K562 (cell line): ENCODE measurements around the gene CMSS1. TPM values are rescaled to one million over a fixed set of nuclear protein-coding genes. Genes with fewer than 3 reads are reported as not detected.

Experiments used
- ATAC-seq: fragments of 200-7000 bp; cut with Tn5 transposase; 3 replicates; pipeline ENCODE4 v1.9.1; 2020; ENCODE audit warnings: moderate library complexity
- BruUV-seq: library from RNA; stranded (reverse); fragments of 400-500 nt; replicated peaks from 2 replicates; lab custom pipeline; 2021; lab: Mats Ljungman, UMichigan
- CTCF ChIA-PET: fragments of 300-600 bp; formaldehyde crosslinking; extraction: SDS; loops from one replicate; lab custom pipeline; 2021; ENCODE audit warnings: low intra/inter-chr PET ratio; lab: Yijun Ruan, JAX
- POLR2A ChIA-PET: fragments of 300-600, 350-650 bp; sonication (Branson Sonifier 250); formaldehyde crosslinking; extraction: SDS; loops from one replicate; lab custom pipeline; 2021; ENCODE audit warnings: antibody characterized with exemption, inconsistent platforms; lab: Yijun Ruan, JAX
- DNase-seq, 4 experiments: peaks; one replicate each; pipeline versions ENCODE4 v3.0.0 to v3.0.0-alpha.2; 2011 to 2018; ENCODE audit warnings: low spot score in 3 of 4, mixed read lengths in 3 of 4; ENCODE audit errors: extremely low read depth in 1 of 4
- FAIRE-seq: peaks from 2 replicates; lab custom pipeline; 2011; peaks lifted over from hg19 to GRCh38; lab: Jason Lieb, UNC
- H2AFZ ChIP-seq: 2 replicates; pipeline ENCODE4 v1.6.0; 2011; ENCODE audit warnings: low read depth, low read length, control low read depth, inconsistent platforms
- H3K27ac ChIP-seq: fragments of 200-600 bp; 3 replicates; pipeline ENCODE4 v1.8.0; 2011; ENCODE audit warnings: low read depth, mild to moderate bottlenecking, control low read depth, inconsistent platforms, low read length, moderate library complexity, mixed read lengths; ENCODE audit errors: extremely low read depth
- H3K27me3 ChIP-seq, 2 experiments: fragments of 300-600 bp in 1 of 2; 2 replicates in 1 of 2; 3 replicates in 1 of 2; pipeline versions ENCODE4 v1.6.0 to v1.8.0; 2011; ENCODE audit warnings: inconsistent platforms in 2 of 2, low read length in 2 of 2, mild to moderate bottlenecking in 1 of 2, mixed read lengths in 1 of 2, moderate library complexity in 1 of 2; ENCODE audit not compliant: control insufficient read depth in 2 of 2, insufficient read depth in 2 of 2
- H3K36me3 ChIP-seq: fragments of 300-600 bp; 3 replicates; pipeline ENCODE4 v1.8.0; 2011; ENCODE audit warnings: mild to moderate bottlenecking, low read length, inconsistent platforms; ENCODE audit not compliant: control insufficient read depth, insufficient read depth
- H3K4me1 ChIP-seq, 2 experiments: fragments of 200-600 bp in 1 of 2; replicated peaks in 1 of 2; 2 replicates in 1 of 2; 3 replicates in 1 of 2; pipeline versions ENCODE4 v1.5.1 to v1.8.0; 2011; ENCODE audit warnings: inconsistent platforms in 2 of 2, low read length in 2 of 2, mild to moderate bottlenecking in 1 of 2, mixed read lengths in 1 of 2, moderate library complexity in 1 of 2; ENCODE audit not compliant: control insufficient read depth in 2 of 2, insufficient read depth in 2 of 2
- H3K4me2 ChIP-seq: 2 replicates; pipeline ENCODE4 v1.6.1; 2011; ENCODE audit warnings: low read length, control low read depth, inconsistent platforms, mixed read lengths; ENCODE audit not compliant: insufficient read depth
- H3K4me3 ChIP-seq: fragments of 200-600 bp; sonication (generic), shearing (Covaris generic); 2 replicates; pipeline ENCODE4 v1.5.1; 2016; ENCODE audit warnings: control low read depth, inconsistent platforms
- H3K79me2 ChIP-seq: fragments of 200-600 bp; 3 replicates; pipeline ENCODE4 v1.8.0; 2011; ENCODE audit warnings: low read length, inconsistent platforms; ENCODE audit not compliant: control insufficient read depth, insufficient read depth
- H3K9ac ChIP-seq, 2 experiments: 2 replicates each; pipeline versions ENCODE4 v1.6.0 to v1.6.1; 2011; ENCODE audit warnings: low read depth in 2 of 2, low read length in 2 of 2, control low read depth in 1 of 2, inconsistent platforms in 1 of 2, mild to moderate bottlenecking in 1 of 2, mixed read lengths in 1 of 2; ENCODE audit not compliant: insufficient read depth in 1 of 2
- H3K9me1 ChIP-seq: one replicate; pipeline ENCODE4 v1.6.0; 2011; ENCODE audit warnings: inconsistent platforms, mild to moderate bottlenecking, low read length, moderate library complexity; ENCODE audit not compliant: control insufficient read depth, insufficient read depth
- H3K9me3 ChIP-seq: replicated peaks from 2 replicates; pipeline ENCODE4 v1.5.1; 2011; ENCODE audit warnings: low read depth, low read length, inconsistent platforms; ENCODE audit not compliant: control insufficient read depth, insufficient read depth
- H4K20me1 ChIP-seq: replicated peaks from 2 replicates; pipeline ENCODE4 v1.6.1; 2011; ENCODE audit warnings: low read length, inconsistent platforms, mixed read lengths; ENCODE audit not compliant: control insufficient read depth, insufficient read depth
- MAZ ChIP-seq, 2 experiments: fragments of 450-650 bp in 1 of 2; sonication (generic) in 1 of 2; formaldehyde crosslinking; IDR thresholded peaks in 1 of 2; conservative IDR thresholded peaks in 1 of 2; 2 replicates each; pipeline versions ENCODE4 v1.4.0 to v1.5.0; 2020; ENCODE audit warnings: mild to moderate bottlenecking in 1 of 2, missing genetic modification reagents in 1 of 2
- WGBS: fragments of 100-300 bp; shearing (Covaris generic); methylation state at CpG from one replicate; pipeline ENCODE4 v1.1.6; 2016; ENCODE audit warnings: low coverage, mixed read lengths; ENCODE audit not compliant: insufficient coverage; ENCODE audit errors: missing lambda C conversion rate; 5-methylcytosine and 5-hydroxymethylcytosine counted together
- in situ Hi-C: fragments of 300-500 bp; cut with MboI; formaldehyde crosslinking; loops from 4 replicates; pipeline ENCODE4 v1.15.0; 2018; ENCODE audit warnings: inconsistent platforms, mixed read lengths
- intact Hi-C: fragments of 100-400 bp; cut with micrococcal nuclease; formaldehyde crosslinking; loops from 2 replicates; pipeline ENCODE4 v1.14.2; 2022
- polyA plus RNA-seq, 8 experiments: library from polyadenylated mRNA; depleted of rRNA in 4 of 8; stranded (reverse) in 5 of 8; unstranded in 3 of 8; fragments of >200 nt; fragmentation: Nextera tagmentation in 2 of 8; fragmentation: Illumina TruSeq in 1 of 8; extraction: Ambion mirVana in 2 of 8; extraction: Trizol in 1 of 8; gene quantifications; 2 replicates each; pipeline versions ENCODE4 v1.2.1 to v1.2.3, GENCODE V29; 2011 to 2014; ENCODE audit warnings: inconsistent platforms in 1 of 8, missing spikeins in 1 of 8
- total RNA-seq, 7 experiments: library from RNA; depleted of rRNA in 6 of 7; stranded (reverse); fragments of >200 nt in 6 of 7; fragmentation: Illumina TruSeq in 2 of 7; extraction: Trizol in 2 of 7; gene quantifications; 2 replicates each; pipeline versions ENCODE4 v1.2.1 to v1.2.3, GENCODE V29; 2011 to 2021; ENCODE audit warnings: low replicate concordance in 1 of 7
- TF ChIP-seq, protein P1 (sequence below): fragments of 250-450 bp; sonication (Bioruptor Pico); IDR thresholded peaks from 2 replicates; pipeline ENCODE4 v1.5.0; 2021; ENCODE audit warnings: mild to moderate bottlenecking, borderline replicate concordance
- TF ChIP-seq, protein P2 (sequence below): fragments of 200-800 bp; sonication (Bioruptor generic); IDR thresholded peaks from 2 replicates; pipeline ENCODE4 v1.6.1; 2016; ENCODE audit warnings: missing genetic modification characterization, missing compliant biosample characterization

The CMSS1 gene
- total and polyA plus RNA-seq, 9 of the 15 experiments (the other 6 are each of a cell fraction or from before 2014, with no cell fraction given) = 46.9 to 109 (median 72.3) TPM

DNA sequence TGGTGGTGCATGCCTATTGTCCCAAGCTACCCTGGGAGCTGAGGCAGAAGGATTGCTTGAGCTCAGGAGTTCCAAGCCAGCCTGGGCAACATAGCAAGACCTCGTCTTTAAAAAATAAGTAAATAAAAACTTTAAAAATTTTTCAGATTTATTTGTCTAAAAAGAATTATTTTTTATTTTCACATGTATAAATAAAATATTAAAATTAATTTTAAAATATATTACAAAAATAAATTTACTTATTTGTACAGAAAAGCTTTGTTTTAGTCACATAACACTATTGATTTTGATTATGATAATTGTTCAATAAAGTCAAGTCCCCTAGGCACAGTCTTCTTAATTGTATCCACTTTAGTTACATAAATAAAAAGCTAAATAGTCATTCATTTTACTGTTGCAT is 211.4 kb downstream of the CMSS1 start:
- ChIA-PET POLR2A (interaction anchor here (1.4 kb wide), 2 partner anchors 14 to 22 kb away, joined by 4 to 6 read pairs; no protein-coding TSS in a partner anchor), CTCF (no interaction called here)
- no peaks in the 10 kb centered on the region for H3K9me1 ChIP-seq
- H3K27ac ChIP-seq = no peak overlapping the region
- in situ Hi-C loops (no loop called here), intact Hi-C loops (no loop called here)
- no peak overlapping the region for H3K4me3 ChIP-seq
- H3K27me3 ChIP-seq = no peaks in the 10 kb centered on the region
- FAIRE-seq (no peak), ATAC-seq (no peak), DNase-seq (no peak)
- H3K4me1 ChIP-seq = peaks cover 0 to 29% of the 10 kb centered on the region in 2 experiments; a peak in 2 of 5 replicates
- no peaks in the 10 kb centered on the region for H3K9me3 ChIP-seq
- no peaks in the 10 kb centered on the region for H3K79me2 ChIP-seq
- no peak overlapping the region for H2AFZ ChIP-seq
- no peak overlapping the region for H3K4me2 ChIP-seq
- peaks cover 4% of the 10 kb centered on the region; the same call in 1 of the 2 replicates for H4K20me1 ChIP-seq
- WGBS = 80% methylated on average over 1 of the region's 1 CpG
- BruUV-seq = no TSS peak
- H3K36me3 ChIP-seq = no peaks in the 10 kb centered on the region
- H3K9ac ChIP-seq = no peak overlapping the region; a peak in 1 of 4 replicates
- no peak for TF ChIP-seq MAZ (CRISPR knock-in tag; conservative IDR thresholded peaks at IDR 0.05 in 1 of 2, IDR thresholded peaks at IDR 0.05 in 1 of 2)
- TF ChIP-seq, protein P1, sequence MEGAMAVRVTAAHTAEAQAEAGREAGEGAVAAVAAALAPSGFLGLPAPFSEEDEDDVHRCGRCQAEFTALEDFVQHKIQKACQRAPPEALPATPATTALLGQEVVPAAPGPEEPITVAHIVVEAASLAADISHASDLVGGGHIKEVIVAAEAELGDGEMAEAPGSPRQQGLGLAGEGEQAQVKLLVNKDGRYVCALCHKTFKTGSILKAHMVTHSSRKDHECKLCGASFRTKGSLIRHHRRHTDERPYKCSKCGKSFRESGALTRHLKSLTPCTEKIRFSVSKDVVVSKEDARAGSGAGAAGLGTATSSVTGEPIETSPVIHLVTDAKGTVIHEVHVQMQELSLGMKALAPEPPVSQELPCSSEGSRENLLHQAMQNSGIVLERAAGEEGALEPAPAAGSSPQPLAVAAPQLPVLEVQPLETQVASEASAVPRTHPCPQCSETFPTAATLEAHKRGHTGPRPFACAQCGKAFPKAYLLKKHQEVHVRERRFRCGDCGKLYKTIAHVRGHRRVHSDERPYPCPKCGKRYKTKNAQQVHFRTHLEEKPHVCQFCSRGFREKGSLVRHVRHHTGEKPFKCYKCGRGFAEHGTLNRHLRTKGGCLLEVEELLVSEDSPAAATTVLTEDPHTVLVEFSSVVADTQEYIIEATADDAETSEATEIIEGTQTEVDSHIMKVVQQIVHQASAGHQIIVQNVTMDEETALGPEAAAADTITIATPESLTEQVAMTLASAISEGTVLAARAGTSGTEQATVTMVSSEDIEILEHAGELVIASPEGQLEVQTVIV (CRISPR knock-in tag) = no peak
- TF ChIP-seq, protein P2, sequence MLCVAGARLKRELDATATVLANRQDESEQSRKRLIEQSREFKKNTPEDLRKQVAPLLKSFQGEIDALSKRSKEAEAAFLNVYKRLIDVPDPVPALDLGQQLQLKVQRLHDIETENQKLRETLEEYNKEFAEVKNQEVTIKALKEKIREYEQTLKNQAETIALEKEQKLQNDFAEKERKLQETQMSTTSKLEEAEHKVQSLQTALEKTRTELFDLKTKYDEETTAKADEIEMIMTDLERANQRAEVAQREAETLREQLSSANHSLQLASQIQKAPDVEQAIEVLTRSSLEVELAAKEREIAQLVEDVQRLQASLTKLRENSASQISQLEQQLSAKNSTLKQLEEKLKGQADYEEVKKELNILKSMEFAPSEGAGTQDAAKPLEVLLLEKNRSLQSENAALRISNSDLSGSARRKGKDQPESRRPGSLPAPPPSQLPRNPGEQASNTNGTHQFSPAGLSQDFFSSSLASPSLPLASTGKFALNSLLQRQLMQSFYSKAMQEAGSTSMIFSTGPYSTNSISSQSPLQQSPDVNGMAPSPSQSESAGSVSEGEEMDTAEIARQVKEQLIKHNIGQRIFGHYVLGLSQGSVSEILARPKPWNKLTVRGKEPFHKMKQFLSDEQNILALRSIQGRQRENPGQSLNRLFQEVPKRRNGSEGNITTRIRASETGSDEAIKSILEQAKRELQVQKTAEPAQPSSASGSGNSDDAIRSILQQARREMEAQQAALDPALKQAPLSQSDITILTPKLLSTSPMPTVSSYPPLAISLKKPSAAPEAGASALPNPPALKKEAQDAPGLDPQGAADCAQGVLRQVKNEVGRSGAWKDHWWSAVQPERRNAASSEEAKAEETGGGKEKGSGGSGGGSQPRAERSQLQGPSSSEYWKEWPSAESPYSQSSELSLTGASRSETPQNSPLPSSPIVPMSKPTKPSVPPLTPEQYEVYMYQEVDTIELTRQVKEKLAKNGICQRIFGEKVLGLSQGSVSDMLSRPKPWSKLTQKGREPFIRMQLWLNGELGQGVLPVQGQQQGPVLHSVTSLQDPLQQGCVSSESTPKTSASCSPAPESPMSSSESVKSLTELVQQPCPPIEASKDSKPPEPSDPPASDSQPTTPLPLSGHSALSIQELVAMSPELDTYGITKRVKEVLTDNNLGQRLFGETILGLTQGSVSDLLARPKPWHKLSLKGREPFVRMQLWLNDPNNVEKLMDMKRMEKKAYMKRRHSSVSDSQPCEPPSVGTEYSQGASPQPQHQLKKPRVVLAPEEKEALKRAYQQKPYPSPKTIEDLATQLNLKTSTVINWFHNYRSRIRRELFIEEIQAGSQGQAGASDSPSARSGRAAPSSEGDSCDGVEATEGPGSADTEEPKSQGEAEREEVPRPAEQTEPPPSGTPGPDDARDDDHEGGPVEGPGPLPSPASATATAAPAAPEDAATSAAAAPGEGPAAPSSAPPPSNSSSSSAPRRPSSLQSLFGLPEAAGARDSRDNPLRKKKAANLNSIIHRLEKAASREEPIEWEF (CRISPR knock-in tag) = no peak
